H1 (cell line): ENCODE measurements around the gene CACNB1. TPM values are rescaled to one million over a fixed set of nuclear protein-coding genes. Genes with fewer than 3 reads are reported as not detected.

Source experiments
- EGR1 ChIP-seq: IDR thresholded peaks from 2 replicates; pipeline ENCODE4 v1.6.1; 2011; ENCODE audit warnings: low read depth, low read length, borderline replicate concordance
- HDAC6 ChIP-seq: IDR thresholded peaks from one replicate; pipeline ENCODE4 v1.7.1; 2012; ENCODE audit warnings: low read depth, mild to moderate bottlenecking, inconsistent platforms, low read length, moderate library complexity
- TEAD4 ChIP-seq: IDR thresholded peaks from 2 replicates; pipeline ENCODE4 v1.6.1; 2012; ENCODE audit warnings: low read depth, low read length, inconsistent platforms, mixed read lengths
- ZNF274 ChIP-seq: IDR thresholded peaks from 2 replicates; pipeline ENCODE4 v1.7.0; 2012; ENCODE audit warnings: low read length, borderline replicate concordance; ENCODE audit errors: extremely low read depth
- polyA plus RNA-seq, 7 experiments: library from polyadenylated mRNA; depleted of rRNA in 3 of 7; stranded (reverse) in 5 of 7; unstranded in 2 of 7; fragments of >200 nt in 5 of 7; fragments of 200-250 nt in 2 of 7; gene quantifications; 1 replicate in 5 of 7; 2 replicates in 1 of 7; 4 replicates in 1 of 7; pipeline versions ENCODE4 v1.2.1 to v1.2.3, GENCODE V29; 2011 to 2013; ENCODE audit warnings: missing spikeins in 2 of 7, mixed read lengths in 2 of 7
- total RNA-seq: library from RNA; stranded (reverse); fragmentation: NEBNext Ultra II Directional; extraction: Animal tissue kit (Norgen Biotek cat#: 25700); gene quantifications from 2 replicates; pipeline ENCODE4 v1.2.1, GENCODE V29; 2021

CACNB1 gene
- total and polyA plus RNA-seq, 2 of the 8 experiments (the other 6 are each of a cell fraction or from before 2014, with no cell fraction given), result 7.2 to 17.8 TPM

DNA sequence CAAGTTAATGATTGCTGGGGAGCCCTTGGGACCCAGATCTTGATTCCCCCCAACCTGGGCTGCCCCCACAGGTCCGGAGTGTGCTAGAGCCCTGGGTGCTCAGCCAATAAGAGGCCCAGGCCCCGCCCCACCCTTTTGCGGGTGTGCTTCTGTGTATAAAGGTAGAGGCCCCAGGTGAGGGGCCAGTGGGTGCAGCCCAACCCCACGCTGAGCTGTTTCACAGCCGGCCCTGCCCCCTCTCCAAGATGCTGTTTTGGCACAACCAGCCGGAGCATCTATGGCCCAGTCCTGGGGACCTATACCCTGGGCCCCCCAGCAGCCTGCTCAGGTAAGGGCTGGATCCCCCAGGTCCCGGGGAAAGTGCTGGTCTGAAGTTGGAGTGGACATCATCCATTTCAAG, 40.1 kb upstream of the CACNB1 start (continued):
- TF ChIP-seq TEAD4 (no peak), ZNF274 (no peak), EGR1 (no peak), HDAC6 (no peak)
